Vagina (tissue), 2 donors: ENCODE data around the gene WDR1. TPM values are rescaled to one million over a fixed set of nuclear protein-coding genes. Genes with fewer than 3 reads are reported as not detected.

ENCODE experiments used
- DNase-seq, 2 donors: peaks; one replicate each; pipeline ENCODE4 v3.0.0-alpha.2; 2017; ENCODE audit errors: extremely low spot score in 2 of 2
- H3K27ac ChIP-seq: fragments of 200-600 bp; sonication (generic); one replicate; pipeline ENCODE4 v1.5.1; 2019
- H3K27me3 ChIP-seq: fragments of 200-600 bp; sonication (generic); one replicate; pipeline ENCODE4 v1.5.1; 2019
- H3K36me3 ChIP-seq, 2 donors: fragments of 200-600 bp; sonication (generic); one replicate each; pipeline ENCODE4 v1.5.1; 2017 to 2019
- H3K4me1 ChIP-seq: fragments of 200-600 bp; sonication (generic); one replicate; pipeline ENCODE4 v1.5.1; 2019
- H3K4me3 ChIP-seq, 2 donors: fragments of 200-600 bp; sonication (generic); 1 replicate in 1 of 2; 2 replicates in 1 of 2; pipeline ENCODE4 v1.5.1; 2016 to 2019
- H3K9me3 ChIP-seq: fragments of 200-600 bp; sonication (generic); one replicate; pipeline ENCODE4 v1.5.1; 2019
- POLR2A ChIP-seq, 2 donors: fragments of 450-650 bp; IDR thresholded peaks; one replicate each; pipeline ENCODE4 v1.6.1; 2017; ENCODE audit warnings: antibody characterized with exemption in 2 of 2, mild to moderate bottlenecking in 2 of 2, moderate library complexity in 2 of 2
- POLR2AphosphoS5 ChIP-seq, 2 donors: sonication (generic); formaldehyde crosslinking; IDR thresholded peaks; one replicate each; pipeline ENCODE4 v1.9.0; 2017; ENCODE audit warnings: antibody characterized with exemption in 2 of 2, mild to moderate bottlenecking in 2 of 2, low read depth in 1 of 2; ENCODE audit not compliant: insufficient read depth in 1 of 2
- intact Hi-C: fragments of 100-400 bp; cut with DNase I; formaldehyde crosslinking; loops from one replicate; pipeline ENCODE4 v1.15.1; 2023
- total RNA-seq: library from RNA; depleted of rRNA; stranded (reverse); fragments of >200 nt; gene quantifications from one replicate; pipeline ENCODE4 v1.2.3, GENCODE V29; 2016
- TF ChIP-seq, protein P1 (sequence below), 3 experiments: fragments of 450-650 bp in 2 of 3; fragments of 200-600 bp in 1 of 3; sonication (generic) in 1 of 3; IDR thresholded peaks; one replicate each; pipeline ENCODE4 v1.5.1; 2017 to 2019; ENCODE audit warnings: antibody characterized with exemption in 3 of 3, mild to moderate bottlenecking in 2 of 3, moderate library complexity in 2 of 3

The WDR1 gene
- total RNA-seq, 1 donor from 2014 or later = 159 TPM

DNA sequence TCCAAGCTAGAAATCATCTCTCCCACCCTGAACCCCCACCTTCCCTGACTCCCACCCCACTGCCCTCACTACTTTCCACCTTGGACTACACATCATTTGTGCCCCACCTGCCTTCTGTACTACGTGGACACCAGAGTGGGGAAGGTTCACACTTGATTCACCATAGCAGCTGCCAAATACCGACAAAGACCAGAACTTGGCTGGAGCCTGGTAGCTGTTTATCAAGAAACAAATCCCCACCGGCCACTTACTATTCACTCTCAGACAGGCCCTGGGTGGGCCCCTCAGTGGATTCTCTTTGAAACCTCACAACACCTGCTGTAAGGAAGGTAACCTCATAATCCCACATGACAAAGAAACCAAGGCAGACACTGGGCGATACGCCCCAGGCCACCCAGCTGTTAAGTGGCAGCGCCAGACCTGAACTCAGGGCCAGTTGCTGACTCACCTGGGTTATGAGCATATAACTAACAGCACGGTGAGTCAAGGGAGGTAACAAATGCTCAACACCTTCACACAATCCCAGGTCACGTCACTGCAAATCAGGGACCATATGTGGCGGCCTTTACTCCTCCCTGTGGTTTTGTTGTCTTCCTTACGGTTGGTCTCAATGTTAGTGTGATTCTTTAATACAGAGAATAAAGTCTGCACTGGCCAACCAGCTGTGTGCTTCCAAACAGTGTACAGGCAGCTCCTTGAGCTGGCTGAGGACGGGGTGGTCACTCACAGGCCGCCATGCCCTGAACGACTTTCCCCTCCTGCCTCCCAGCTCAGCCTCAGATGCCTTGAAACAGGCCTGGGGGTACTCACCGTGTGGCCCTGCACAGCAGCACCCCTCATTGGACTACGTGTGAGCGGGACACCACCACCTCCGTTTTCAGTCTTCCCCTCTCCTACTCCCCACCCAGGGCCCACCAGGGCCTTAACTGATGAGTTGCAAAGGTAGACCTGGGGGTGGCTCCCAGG, 7.5 kb downstream of the WDR1 start:
- Histone ChIP-seq H3K27ac (peak overlapping the region; percentile 89), H3K9me3 (no peaks in the 10 kb centered on the region), H3K27me3 (no peaks in the 10 kb centered on the region), H3K4me1 (peaks cover 100% of the 10 kb centered on the region), H3K4me3 (no peak overlapping the region), H3K36me3 (peaks cover 0 to 33% of the 10 kb centered on the region in 2 donors)
- intact Hi-C loops = no loop called here
- TF ChIP-seq POLR2AphosphoS5 (IDR thresholded peaks at IDR 0.05; ENCODE audit: insufficient read depth in 1 of 2, low read depth in 1 of 2) (no peak), POLR2A (IDR thresholded peaks at IDR 0.05) (no peak)
- TF ChIP-seq, protein P1, sequence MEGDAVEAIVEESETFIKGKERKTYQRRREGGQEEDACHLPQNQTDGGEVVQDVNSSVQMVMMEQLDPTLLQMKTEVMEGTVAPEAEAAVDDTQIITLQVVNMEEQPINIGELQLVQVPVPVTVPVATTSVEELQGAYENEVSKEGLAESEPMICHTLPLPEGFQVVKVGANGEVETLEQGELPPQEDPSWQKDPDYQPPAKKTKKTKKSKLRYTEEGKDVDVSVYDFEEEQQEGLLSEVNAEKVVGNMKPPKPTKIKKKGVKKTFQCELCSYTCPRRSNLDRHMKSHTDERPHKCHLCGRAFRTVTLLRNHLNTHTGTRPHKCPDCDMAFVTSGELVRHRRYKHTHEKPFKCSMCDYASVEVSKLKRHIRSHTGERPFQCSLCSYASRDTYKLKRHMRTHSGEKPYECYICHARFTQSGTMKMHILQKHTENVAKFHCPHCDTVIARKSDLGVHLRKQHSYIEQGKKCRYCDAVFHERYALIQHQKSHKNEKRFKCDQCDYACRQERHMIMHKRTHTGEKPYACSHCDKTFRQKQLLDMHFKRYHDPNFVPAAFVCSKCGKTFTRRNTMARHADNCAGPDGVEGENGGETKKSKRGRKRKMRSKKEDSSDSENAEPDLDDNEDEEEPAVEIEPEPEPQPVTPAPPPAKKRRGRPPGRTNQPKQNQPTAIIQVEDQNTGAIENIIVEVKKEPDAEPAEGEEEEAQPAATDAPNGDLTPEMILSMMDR (IDR thresholded peaks at IDR 0.05) = no peak
- DNase-seq = no peak

DNA sequence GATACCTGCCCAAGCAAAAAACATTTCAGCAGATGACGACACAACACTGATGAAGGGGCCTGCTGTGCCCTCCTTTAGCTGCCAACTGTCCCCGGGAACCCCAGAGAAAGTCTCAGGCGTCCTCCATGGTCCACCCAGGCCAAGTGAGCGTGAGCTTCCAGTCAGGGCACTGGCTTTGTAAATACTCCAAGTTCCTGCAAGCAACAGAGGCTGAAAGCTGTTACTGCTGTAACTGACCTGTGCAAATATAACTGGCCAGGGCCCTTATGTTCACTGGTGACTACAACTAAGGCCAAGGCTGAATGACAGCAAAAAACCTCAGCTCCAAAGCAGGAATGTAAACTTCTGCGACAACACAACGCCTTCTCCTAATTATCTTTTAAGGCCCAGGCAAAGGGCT, 8.2 kb downstream of the WDR1 start:
- DNase-seq = no peak
- TF ChIP-seq, protein P1 (IDR thresholded peaks at IDR 0.05) = no peak
- TF ChIP-seq POLR2AphosphoS5 (IDR thresholded peaks at IDR 0.05; ENCODE audit: insufficient read depth in 1 of 2, low read depth in 1 of 2) (no peak), POLR2A (IDR thresholded peaks at IDR 0.05) (no peak)
- peaks cover 100% of the 10 kb centered on the region for H3K4me1 ChIP-seq
- peaks cover 0 to 27% of the 10 kb centered on the region in 2 donors for H3K36me3 ChIP-seq
- intact Hi-C loops = no loop called here
- peak overlapping the region; percentile 89 for H3K27ac ChIP-seq
- no peaks in the 10 kb centered on the region for H3K27me3 ChIP-seq
- H3K4me3 ChIP-seq = no peak overlapping the region
- H3K9me3 ChIP-seq = no peaks in the 10 kb centered on the region

DNA sequence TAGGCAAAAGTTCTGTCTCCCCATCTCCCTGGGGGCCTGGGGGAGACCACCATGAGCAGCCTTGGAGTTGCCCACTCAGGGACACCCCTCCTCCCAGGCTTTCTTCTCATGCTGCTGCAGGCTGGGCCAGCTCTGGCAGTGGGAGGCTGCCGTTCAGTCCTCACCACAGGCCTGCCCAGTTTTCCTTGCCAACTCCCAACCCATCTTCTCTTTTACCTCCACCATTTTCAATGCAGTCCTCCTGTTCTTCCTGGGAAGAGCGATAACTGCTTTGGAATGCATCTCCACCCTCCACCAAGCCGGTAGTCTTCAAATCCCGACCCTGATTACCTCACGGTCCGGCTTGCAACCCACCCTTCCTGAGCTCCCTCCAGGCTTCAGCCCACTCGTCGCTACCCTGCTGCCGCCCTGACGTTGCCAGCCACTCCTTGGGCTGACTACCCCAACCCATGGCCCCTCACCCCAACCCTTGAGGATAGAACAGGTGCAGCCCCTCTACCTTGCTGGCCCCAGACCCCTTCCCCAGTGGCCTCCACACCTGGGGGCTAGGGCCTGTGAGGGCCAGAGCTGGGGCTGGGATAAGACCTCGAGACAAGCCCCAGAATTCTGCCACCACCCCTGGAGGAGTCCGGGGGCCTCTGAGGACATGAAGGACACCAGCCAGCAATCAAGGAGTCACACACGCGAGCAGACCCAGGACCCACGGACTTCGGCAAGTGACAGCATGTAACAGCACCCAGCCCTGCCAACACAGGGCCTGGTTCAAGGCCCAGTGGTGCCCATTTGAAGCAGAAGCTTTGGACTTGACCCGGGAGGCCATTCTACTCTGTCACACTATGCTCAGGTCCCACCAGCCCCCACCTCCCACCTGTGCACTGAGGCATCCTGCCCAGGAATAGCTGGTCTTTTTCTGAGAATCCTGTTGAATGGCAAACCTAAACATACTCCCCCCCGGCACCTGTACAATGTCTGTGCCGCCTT, 9.2 kb downstream of the WDR1 start:
- intact Hi-C loops = no loop called here

DNA sequence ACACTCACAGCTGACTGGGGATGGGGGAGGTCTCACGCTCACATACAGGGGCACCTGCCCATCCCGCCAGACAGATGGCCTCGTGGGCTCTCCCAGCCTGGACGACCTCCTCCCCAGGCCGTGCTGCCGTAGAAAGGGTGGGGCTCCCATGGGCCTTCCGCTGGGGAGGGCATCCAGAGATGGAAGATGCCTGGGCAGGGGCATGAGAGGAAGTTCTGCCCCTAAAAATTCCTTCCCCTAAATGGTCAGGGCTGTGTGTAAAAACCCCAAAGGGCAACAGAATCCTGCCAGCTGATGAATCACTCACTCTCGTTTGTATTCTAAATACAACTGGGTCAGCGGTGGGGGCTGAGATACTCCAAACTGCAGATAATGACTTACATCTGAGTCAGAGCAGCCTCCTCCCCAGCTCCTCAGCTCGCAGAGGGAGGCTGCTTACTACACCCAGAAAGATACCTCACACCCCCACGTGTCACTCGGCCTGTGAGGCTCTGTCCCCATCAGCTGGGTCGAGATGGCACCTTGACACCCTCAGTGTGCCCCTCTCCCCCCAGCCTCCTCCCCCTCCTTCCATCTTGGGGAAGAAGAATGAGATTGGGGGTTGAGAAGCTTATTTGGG, 10.1 kb downstream of the WDR1 start:
- H3K4me1 ChIP-seq = peaks cover 100% of the 10 kb centered on the region
- intact Hi-C loops = no loop called here
- DNase-seq = peak in 1 of 2 donors; percentile 96
- H3K36me3 ChIP-seq = peaks cover 0 to 8% of the 10 kb centered on the region in 2 donors
- no peaks in the 10 kb centered on the region for H3K9me3 ChIP-seq
- peak overlapping the region in 1 of 2 donors; percentile 38 for H3K4me3 ChIP-seq
- TF ChIP-seq POLR2A (IDR thresholded peaks at IDR 0.05) (no peak), POLR2AphosphoS5 (IDR thresholded peaks at IDR 0.05; ENCODE audit: insufficient read depth in 1 of 2, low read depth in 1 of 2) (peak; percentile 79 to 90)
- TF ChIP-seq, protein P1 (IDR thresholded peaks at IDR 0.05) = no peak
- peak overlapping the region; percentile 89 for H3K27ac ChIP-seq
- H3K27me3 ChIP-seq = no peaks in the 10 kb centered on the region

More for the DNA sequence above, 9.2 kb downstream of the WDR1 start:
- H3K36me3 ChIP-seq = peaks cover 0 to 17% of the 10 kb centered on the region in 2 donors
- H3K4me1 ChIP-seq = peaks cover 100% of the 10 kb centered on the region
- no peaks in the 10 kb centered on the region for H3K27me3 ChIP-seq
- DNase-seq = no peak
- H3K9me3 ChIP-seq = no peaks in the 10 kb centered on the region
- H3K27ac ChIP-seq = peak overlapping the region; percentile 89
- H3K4me3 ChIP-seq = peak overlapping the region in 1 of 2 donors; percentile 2
- TF ChIP-seq POLR2A (IDR thresholded peaks at IDR 0.05) (no peak), POLR2AphosphoS5 (IDR thresholded peaks at IDR 0.05; ENCODE audit: insufficient read depth in 1 of 2, low read depth in 1 of 2) (no peak)
- TF ChIP-seq, protein P1 (IDR thresholded peaks at IDR 0.05) = no peak
